Activated CD4-positive, alpha-beta T cell treated with anti-CD3 and anti-CD28 coated beads for 36 hours (primary cell): ENCODE measurements around the gene FAM171A1. TPM values are rescaled to one million over a fixed set of nuclear protein-coding genes. Genes with fewer than 3 reads are reported as not detected.
"Not testable (repeated sequence)": the region's sequence is repeated elsewhere in the genome, so short reads cannot be mapped to it uniquely, and the experiment has no call there.

ENCODE experiments used
- ATAC-seq: fragments of 200-7000 bp; cut with Tn5 transposase; one replicate; pipeline ENCODE4 v1.10.0; 2021; ENCODE audit warnings: mild to moderate bottlenecking, moderate library complexity
- CTCF ChIA-PET: fragments of 350-600 bp; sonication (Branson Sonifier 250); formaldehyde crosslinking; loops from one replicate; lab custom pipeline; 2021; ENCODE audit warnings: antibody characterized with exemption; lab: Charles Lee
- POLR2A ChIA-PET: fragments of 350-600 bp; sonication (Branson Sonifier 250); formaldehyde crosslinking; loops from one replicate; lab custom pipeline; 2021; ENCODE audit warnings: antibody characterized with exemption, inconsistent platforms; lab: Charles Lee
- DNase-seq: peaks from one replicate; pipeline ENCODE4 v3.0.0-alpha.2; 2020
- H3K27ac Mint-ChIP-seq: one replicate; pipeline ENCODE4 v1.8.0; 2021; ENCODE audit warnings: mixed read lengths
- H3K27me3 Mint-ChIP-seq: one replicate; pipeline ENCODE4 v1.8.0; 2021; ENCODE audit warnings: mixed read lengths
- H3K36me3 Mint-ChIP-seq: one replicate; pipeline ENCODE4 v1.8.0; 2021; ENCODE audit warnings: low read depth, mixed read lengths
- H3K4me1 Mint-ChIP-seq: one replicate; pipeline ENCODE4 v1.8.0; 2021; ENCODE audit warnings: mixed read lengths
- H3K4me3 Mint-ChIP-seq: one replicate; pipeline ENCODE4 v1.8.0; 2021; ENCODE audit warnings: mild to moderate bottlenecking, moderate library complexity, mixed read lengths
- H3K9me3 Mint-ChIP-seq: one replicate; pipeline ENCODE4 v1.8.0; 2021; ENCODE audit warnings: low read depth, mixed read lengths
- intact Hi-C, 2 experiments: fragments of 100-400 bp; cut with DNase I in 1 of 2; cut with micrococcal nuclease in 1 of 2; formaldehyde crosslinking; loops; one replicate each; pipeline versions ENCODE4 v1.14.2 to v1.15.1; 2022 to 2024; cut with DNase I, micrococcal nuclease
- total RNA-seq, 2 experiments: library from RNA; stranded (reverse); gene quantifications; one replicate each; pipeline ENCODE4 v1.2.3, GENCODE V29; 2021

The FAM171A1 gene
- 1 to 10 TPM; 4.1 to 5.8 TPM for total RNA-seq

- Mint-ChIP-seq H3K27me3 (peaks cover 14% of the 10 kb centered on the region), H3K27ac (peak within 1 kb of the TSS; percentile 68), H3K9me3 (no peaks in the 10 kb centered on the region), H3K4me1 (peaks cover 16% of the 10 kb centered on the region), H3K36me3 (no peaks in the 10 kb centered on the region), H3K4me3 (peak within 1 kb of the TSS; percentile 67)
- ATAC-seq, result peak; percentile 82
- intact Hi-C loops, result loop anchor here (1.0 to 10.0 kb wide), 9 partner anchors 119 to 380 kb away; partner anchors contain the start of genes RPP38 (in 2 of the 2) and NMT2 (in 1 of the 2)
- ChIA-PET CTCF (interaction anchor here (0.6 to 1.0 kb wide), 5 partner anchors 12 to 1859 kb away, joined by 3 read pairs; no protein-coding TSS in a partner anchor), POLR2A (no interaction called here)
- peak; percentile 85 for DNase-seq
Measured at GRCh38 chr10:15370856-15371701, at the start of gene FAM171A1. Gene FAM171A1 (minus strand): TSS chr10:15371289. CDS start chr10:15371052, 237 bp downstream.

- intact Hi-C loops, result no loop called here
- no peak for ATAC-seq
Measured at GRCh38 chr10:15420858-15421257, 49.8 kb upstream of the FAM171A1 start.

GRCh38 chr10:15419279-15419874 is 48.3 kb upstream of the FAM171A1 start:
- no peaks in the 10 kb centered on the region for H3K4me1 Mint-ChIP-seq
- ChIA-PET POLR2A (no interaction called here), CTCF (interaction anchor here (0.6 to 2.2 kb wide), 8 partner anchors 10 to 558 kb away, joined by 3 to 9 read pairs (median 4); no protein-coding TSS in a partner anchor)
- H3K36me3 Mint-ChIP-seq, result no peaks in the 10 kb centered on the region
- H3K27ac Mint-ChIP-seq, result no peak overlapping the region
- H3K4me3 Mint-ChIP-seq, result no peak overlapping the region
- intact Hi-C loops, result no loop called here
- ATAC-seq (no peak), DNase-seq (peak; percentile 54)
- no peaks in the 10 kb centered on the region for H3K27me3 Mint-ChIP-seq
- peaks cover 2% of the 10 kb centered on the region for H3K9me3 Mint-ChIP-seq

More at GRCh38 chr10:15420858-15421257, 49.8 kb upstream of the FAM171A1 start:
- Mint-ChIP-seq H3K27ac (no peak overlapping the region), H3K9me3 (peaks cover 2% of the 10 kb centered on the region), H3K4me3 (no peak overlapping the region), H3K4me1 (no peaks in the 10 kb centered on the region), H3K27me3 (no peaks in the 10 kb centered on the region), H3K36me3 (no peaks in the 10 kb centered on the region)
- POLR2A ChIA-PET, result interaction anchor here (0.7 kb wide), 1 partner anchor 74 kb away, joined by 3 read pairs; no protein-coding TSS in a partner anchor
- CTCF ChIA-PET, result interaction anchor here (0.8 to 2.2 kb wide), 3 partner anchors 13 to 58 kb away, joined by 3 to 9 read pairs (median 4); no protein-coding TSS in a partner anchor
- no peak for DNase-seq

GRCh38 chr10:15416034-15416433 is 44.9 kb upstream of the FAM171A1 start:
- ChIA-PET CTCF (interaction anchor here (1.3 kb wide), 1 partner anchor 13 kb away, joined by 4 read pairs; no protein-coding TSS in a partner anchor), POLR2A (no interaction called here)
- no peak for DNase-seq
- Mint-ChIP-seq H3K9me3 (peaks cover 2% of the 10 kb centered on the region), H3K4me1 (no peaks in the 10 kb centered on the region), H3K27ac (no peak overlapping the region), H3K36me3 (no peaks in the 10 kb centered on the region), H3K4me3 (no peak overlapping the region), H3K27me3 (peaks cover 2% of the 10 kb centered on the region)
- ATAC-seq, result no peak
- intact Hi-C loops, result no loop called here

DNA sequence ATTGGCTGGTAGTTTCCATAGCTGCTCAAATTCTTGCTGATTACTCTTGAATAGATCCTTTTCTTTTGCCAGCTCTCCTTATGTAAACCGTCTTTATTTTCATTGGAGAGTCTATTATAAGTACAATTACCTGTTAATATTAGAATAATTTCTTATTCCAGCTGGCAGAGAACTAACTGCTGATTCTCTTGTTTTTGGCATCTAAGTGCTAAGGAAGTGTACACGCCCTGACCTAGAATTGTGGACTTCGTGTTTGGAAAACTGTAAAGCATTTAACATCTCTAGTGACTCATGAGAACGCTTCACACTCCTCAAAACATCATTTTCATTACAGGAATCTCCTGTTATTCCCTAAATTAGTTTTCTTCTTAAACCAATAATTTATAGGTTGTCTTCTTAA is 39.9 kb upstream of the FAM171A1 start:
- intact Hi-C loops, result no loop called here
- ATAC-seq (no peak), DNase-seq (no peak)
- H3K36me3 Mint-ChIP-seq, result no peaks in the 10 kb centered on the region
- CTCF ChIA-PET, result interaction anchor here (0.7 to 1.0 kb wide), 3 partner anchors 22 to 440 kb away, joined by 3 read pairs; no protein-coding TSS in a partner anchor
- H3K4me1 Mint-ChIP-seq, result no peaks in the 10 kb centered on the region
- H3K27ac Mint-ChIP-seq, result no peak overlapping the region
- peaks cover 2% of the 10 kb centered on the region for H3K27me3 Mint-ChIP-seq
- H3K4me3 Mint-ChIP-seq, result no peak overlapping the region
- POLR2A ChIA-PET, result no interaction called here
- H3K9me3 Mint-ChIP-seq, result no peaks in the 10 kb centered on the region

GRCh38 chr10:15409350-15409749 is 38.3 kb upstream of the FAM171A1 start:
- CTCF ChIA-PET, result not testable (repeated sequence)

GRCh38 chr10:15408557-15408956 is 37.5 kb upstream of the FAM171A1 start:
- no peak for DNase-seq
- Mint-ChIP-seq H3K27me3 (peaks cover 2% of the 10 kb centered on the region), H3K27ac (no peak overlapping the region), H3K9me3 (peaks cover 6% of the 10 kb centered on the region), H3K36me3 (no peaks in the 10 kb centered on the region), H3K4me3 (no peak overlapping the region), H3K4me1 (no peaks in the 10 kb centered on the region)
- intact Hi-C loops, result no loop called here
- ATAC-seq, result no peak
- POLR2A ChIA-PET, result no interaction called here
- CTCF ChIA-PET, result no interaction called here

More at GRCh38 chr10:15409350-15409749, 38.3 kb upstream of the FAM171A1 start:
- H3K27me3 Mint-ChIP-seq, H3K9me3 Mint-ChIP-seq, H3K4me3 Mint-ChIP-seq, H3K36me3 Mint-ChIP-seq, ATAC-seq, DNase-seq, H3K27ac Mint-ChIP-seq, POLR2A ChIA-PET, H3K4me1 Mint-ChIP-seq, intact Hi-C loops: not testable (repeated sequence)

- H3K27me3 Mint-ChIP-seq, result no peaks in the 10 kb centered on the region
- intact Hi-C loops, result no loop called here
- CTCF ChIA-PET, result no interaction called here
- H3K27ac Mint-ChIP-seq, result no peak overlapping the region
- POLR2A ChIA-PET, result no interaction called here
- ATAC-seq (no peak), DNase-seq (no peak)
- H3K36me3 Mint-ChIP-seq, result no peaks in the 10 kb centered on the region
- no peaks in the 10 kb centered on the region for H3K4me1 Mint-ChIP-seq
- H3K9me3 Mint-ChIP-seq, result peaks cover 6% of the 10 kb centered on the region
- no peak overlapping the region for H3K4me3 Mint-ChIP-seq
Measured at GRCh38 chr10:15405319-15405718, 34.2 kb upstream of the FAM171A1 start.

DNA sequence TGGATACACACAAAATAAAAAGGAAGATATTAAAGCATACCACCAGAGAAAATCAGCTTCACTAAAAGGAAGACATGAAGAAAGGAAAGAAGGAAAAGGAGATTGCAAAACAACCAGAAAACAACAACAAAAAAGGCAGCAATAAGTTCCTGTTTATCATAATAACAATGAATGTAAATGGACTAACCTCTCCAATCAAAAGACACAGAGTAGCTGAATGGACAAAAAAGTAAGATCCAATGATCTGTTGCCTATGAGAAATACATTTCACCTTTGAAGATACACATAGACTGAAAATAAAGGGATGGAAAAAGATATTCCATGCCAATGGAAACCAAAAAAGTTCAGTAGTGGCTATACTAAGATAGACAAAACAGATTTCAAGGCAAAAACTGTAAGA is 30.3 kb upstream of the FAM171A1 start:
- DNase-seq, result no peak
- no peaks in the 10 kb centered on the region for H3K27me3 Mint-ChIP-seq
- no peaks in the 10 kb centered on the region for H3K4me1 Mint-ChIP-seq
- H3K27ac Mint-ChIP-seq, result no peak overlapping the region
- intact Hi-C loops, result no loop called here
- H3K9me3 Mint-ChIP-seq, result peaks cover 9% of the 10 kb centered on the region
- ChIA-PET CTCF (no interaction called here), POLR2A (no interaction called here)
- ATAC-seq, result no peak
- no peak overlapping the region for H3K4me3 Mint-ChIP-seq
- no peaks in the 10 kb centered on the region for H3K36me3 Mint-ChIP-seq

GRCh38 chr10:15400461-15400860 is 29.4 kb upstream of the FAM171A1 start:
- H3K4me1 Mint-ChIP-seq, ATAC-seq, CTCF ChIA-PET, H3K36me3 Mint-ChIP-seq, intact Hi-C loops, H3K27ac Mint-ChIP-seq, H3K9me3 Mint-ChIP-seq, POLR2A ChIA-PET, H3K4me3 Mint-ChIP-seq, DNase-seq, H3K27me3 Mint-ChIP-seq: not testable (repeated sequence)

DNA sequence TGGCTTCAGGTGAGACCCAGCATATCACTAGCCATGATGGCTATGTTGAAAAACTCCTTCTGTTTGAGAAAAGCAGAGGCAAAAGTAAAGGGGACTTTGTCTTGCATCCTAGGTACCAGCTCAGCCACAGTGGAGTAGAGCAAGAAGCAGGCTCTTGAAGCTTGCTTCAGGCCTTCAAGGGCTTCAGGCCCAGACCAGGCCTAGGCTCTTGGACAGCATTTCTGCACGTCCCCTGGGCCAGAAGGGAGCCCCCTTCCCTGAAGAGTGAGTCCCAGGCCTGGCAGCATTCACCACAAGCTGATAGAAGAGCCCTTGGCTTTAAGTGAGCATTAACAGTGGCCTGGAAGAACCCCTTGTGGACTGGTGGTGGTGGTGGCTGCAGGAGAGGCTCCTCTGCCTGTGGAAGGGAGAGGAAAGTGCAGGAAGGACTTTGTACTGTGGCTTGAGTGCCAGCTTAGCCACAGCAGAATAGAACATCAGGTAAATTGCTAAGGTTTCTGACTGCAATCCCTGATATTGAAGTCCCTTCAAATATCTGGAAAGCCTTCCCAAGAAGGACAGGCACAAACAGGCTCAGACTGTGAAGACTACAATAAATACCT is 28.1 kb upstream of the FAM171A1 start:
- Mint-ChIP-seq H3K4me3 (no peak overlapping the region), H3K36me3 (no peaks in the 10 kb centered on the region), H3K4me1 (no peaks in the 10 kb centered on the region), H3K27me3 (no peaks in the 10 kb centered on the region), H3K9me3 (peaks cover 3% of the 10 kb centered on the region), H3K27ac (no peak overlapping the region)
- CTCF ChIA-PET, result interaction anchor here (0.8 to 1.2 kb wide), 2 partner anchors 14 to 21 kb away, joined by 3 to 4 read pairs; no protein-coding TSS in a partner anchor
- DNase-seq (no peak), ATAC-seq (no peak)
- POLR2A ChIA-PET, result no interaction called here
- intact Hi-C loops, result no loop called here
